Small intestine (tissue), 7 donors: ENCODE data around the gene EIF4G1. TPM values are rescaled to one million over a fixed set of nuclear protein-coding genes. Genes with fewer than 3 reads are reported as not detected.

Experiments
- DNase-seq, 2 donors: peaks; one replicate each; pipeline versions ENCODE4 v3.0.0 to v3.0.0-alpha.2; 2013
- FAIRE-seq: peaks from 2 replicates; lab custom pipeline; 2012; peaks lifted over from hg19 to GRCh38; lab: Jason Lieb, UNC
- H3K27ac ChIP-seq, 3 donors: one replicate each; pipeline ENCODE4 v1.5.1; 2013; ENCODE audit warnings: low read length in 2 of 3, mild to moderate bottlenecking in 2 of 3, control low read depth in 1 of 3, inconsistent platforms in 1 of 3, low read depth in 1 of 3, moderate library complexity in 1 of 3
- H3K27me3 ChIP-seq, 3 donors: one replicate each; pipeline ENCODE4 v1.6.1; 2013; ENCODE audit warnings: low read length in 3 of 3, inconsistent platforms in 1 of 3; ENCODE audit not compliant: control insufficient read depth in 3 of 3, insufficient read depth in 3 of 3
- H3K36me3 ChIP-seq, 3 donors: one replicate each; pipeline ENCODE4 v1.6.1; 2013; ENCODE audit warnings: low read length in 3 of 3, inconsistent platforms in 1 of 3, low read depth in 1 of 3, mild to moderate bottlenecking in 1 of 3, moderate library complexity in 1 of 3; ENCODE audit not compliant: control insufficient read depth in 3 of 3, insufficient read depth in 2 of 3
- H3K4me1 ChIP-seq, 3 donors: one replicate each; pipeline ENCODE4 v1.6.1; 2013; ENCODE audit warnings: low read length in 2 of 3, inconsistent platforms in 1 of 3, low read depth in 1 of 3, mild to moderate bottlenecking in 1 of 3, moderate library complexity in 1 of 3; ENCODE audit not compliant: control insufficient read depth in 3 of 3, insufficient read depth in 2 of 3
- H3K4me3 ChIP-seq, 3 donors: one replicate each; pipeline ENCODE4 v1.5.1; 2013; ENCODE audit warnings: low read length in 3 of 3, control low read depth in 1 of 3, inconsistent platforms in 1 of 3, low read depth in 1 of 3, mild to moderate bottlenecking in 1 of 3, moderate library complexity in 1 of 3
- H3K9me3 ChIP-seq, 2 donors: one replicate each; pipeline ENCODE4 v1.6.1; 2013; ENCODE audit warnings: low read depth in 1 of 2, low read length in 1 of 2; ENCODE audit not compliant: control insufficient read depth in 2 of 2, insufficient read depth in 1 of 2
- WGBS, 3 donors: extraction: QIAGEN DNeasy Blood & Tissue Kit; methylation state at CpG; one replicate each; pipeline ENCODE4 v1.1.7; 2013; 5-methylcytosine and 5-hydroxymethylcytosine counted together
- polyA plus RNA-seq, 4 donors: library from polyadenylated mRNA; stranded (reverse) in 3 of 4; unstranded in 1 of 4; fragments of 200-250 nt in 3 of 4; fragments of 120-200 nt in 1 of 4; gene quantifications; one replicate each; pipeline versions ENCODE4 v1.2.1 to v1.2.3, GENCODE V29; 2013
- donor health status: healthy with polysubstance abuse.
- donor health status: control.
- donor health status: control.
- donor health status: Bipolar disorder and iron deficiency.
- donor health status: healthy.

EIF4G1 gene
- polyA plus RNA-seq, 4 donors = 115 to 220 (median 155) TPM

DNA sequence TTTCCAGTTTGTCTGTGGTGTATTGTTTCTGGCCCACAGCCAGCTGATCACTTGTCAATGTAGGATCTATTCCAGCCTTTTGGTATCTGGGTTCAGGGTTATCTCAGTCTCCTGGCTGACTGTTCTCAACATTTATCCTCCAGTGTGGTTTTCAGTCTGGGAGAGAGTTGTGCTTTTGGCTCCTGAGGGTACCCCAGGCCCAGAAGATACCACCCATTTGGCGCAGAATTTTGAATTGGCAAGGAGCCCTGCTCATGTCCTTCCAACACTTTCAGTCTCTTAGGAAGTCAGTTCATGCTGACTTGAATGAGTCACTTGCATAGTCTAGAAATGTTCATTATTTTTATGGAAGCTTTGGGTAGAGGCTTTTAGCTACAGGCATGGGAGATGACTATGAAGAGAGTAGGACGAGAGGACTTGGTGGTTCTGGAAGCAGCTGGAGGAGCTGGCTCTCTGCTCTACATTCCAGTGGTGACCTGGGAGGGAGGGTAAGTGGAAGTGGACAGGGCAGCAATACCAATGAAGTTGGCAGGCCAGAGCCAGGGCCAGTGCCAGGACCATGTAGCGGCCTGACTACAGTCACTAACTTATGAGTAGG lies 54.3 kb downstream of the EIF4G1 start:
- Histone ChIP-seq H3K4me1 (peaks cover 0 to 34% (median 8%) of the 10 kb centered on the region in 3 donors), H3K27me3 (no peaks in the 10 kb centered on the region), H3K27ac (no peak overlapping the region), H3K9me3 (no peaks in the 10 kb centered on the region), H3K36me3 (peaks cover 5 to 36% (median 12%) of the 10 kb centered on the region in 3 donors), H3K4me3 (no peak overlapping the region)
- DNase-seq (no peak), FAIRE-seq (no peak)
- 77 to 91% (median 86%) methylated on average over 3 of the region's 3 CpGs for WGBS, 3 donors

DNA sequence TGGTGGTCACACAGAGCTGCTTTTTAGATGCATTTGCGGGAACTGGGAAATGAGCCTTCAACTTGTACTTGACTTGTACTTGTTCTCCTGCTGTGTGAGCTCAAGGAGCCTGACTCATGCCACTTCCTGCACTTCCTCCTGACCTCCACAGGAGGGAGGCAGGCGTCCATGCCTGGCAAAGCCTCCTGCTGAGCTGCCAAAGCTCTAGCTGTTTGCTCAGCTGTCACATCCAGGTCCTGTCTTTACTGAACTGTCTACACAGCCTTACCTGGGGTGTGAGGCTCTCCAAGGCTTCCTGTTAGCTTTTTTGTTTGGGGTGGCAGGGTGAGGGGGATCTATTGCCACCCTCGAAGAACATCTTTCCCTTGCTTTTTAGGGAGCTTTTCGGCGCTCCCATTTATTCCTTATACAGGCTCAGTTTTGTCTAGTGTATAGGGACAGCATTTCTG lies 57.2 kb downstream of the EIF4G1 start:
- DNase-seq = peak; percentile 87 to 90
- peaks cover 0 to 14% (median 2%) of the 10 kb centered on the region in 3 donors for H3K4me1 ChIP-seq
- FAIRE-seq = no peak
- H3K36me3 ChIP-seq = peaks cover 5 to 19% (median 8%) of the 10 kb centered on the region in 3 donors
- no peak overlapping the region for H3K4me3 ChIP-seq
- peaks cover 0 to 2% (median 0%) of the 10 kb centered on the region in 3 donors for H3K27me3 ChIP-seq
- WGBS, 3 donors = 34 to 47% (median 34%) methylated on average over 5 of the region's 5 CpGs
- no peak overlapping the region for H3K27ac ChIP-seq
- no peaks in the 10 kb centered on the region for H3K9me3 ChIP-seq

DNA sequence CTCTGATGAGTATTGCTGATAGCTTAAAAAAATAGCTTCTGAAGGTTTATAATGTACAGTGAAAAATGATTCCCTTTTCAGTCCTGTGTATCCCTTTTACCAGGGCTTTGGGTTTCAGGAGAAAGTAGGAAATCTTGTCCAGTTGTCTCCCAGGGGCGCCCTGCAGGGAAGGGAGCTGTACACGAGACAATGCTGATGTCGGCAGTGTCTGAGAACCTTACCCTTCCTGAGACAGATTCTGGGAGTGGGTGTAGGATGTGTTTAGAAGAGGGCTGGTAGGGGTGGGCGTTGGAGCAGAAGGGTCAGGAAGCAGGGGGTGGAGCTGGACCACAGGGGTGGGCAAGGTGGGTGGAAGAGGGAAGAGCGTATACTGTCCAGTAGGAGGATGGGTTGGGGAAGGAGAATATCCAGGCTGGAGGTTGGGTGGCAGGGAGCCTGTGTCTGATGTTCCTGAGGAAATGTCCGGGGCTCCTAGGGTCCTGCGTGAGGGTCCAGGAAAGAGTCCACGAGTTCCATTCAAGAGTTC lies 58.0 kb downstream of the EIF4G1 start:
- Histone ChIP-seq H3K4me1 (peaks cover 0 to 10% (median 2%) of the 10 kb centered on the region in 3 donors), H3K27me3 (peaks cover 0 to 2% (median under 1%) of the 10 kb centered on the region in 3 donors)
- 76 to 81% (median 78%) methylated on average over 8 of the region's 8 CpGs for WGBS, 3 donors

DNA sequence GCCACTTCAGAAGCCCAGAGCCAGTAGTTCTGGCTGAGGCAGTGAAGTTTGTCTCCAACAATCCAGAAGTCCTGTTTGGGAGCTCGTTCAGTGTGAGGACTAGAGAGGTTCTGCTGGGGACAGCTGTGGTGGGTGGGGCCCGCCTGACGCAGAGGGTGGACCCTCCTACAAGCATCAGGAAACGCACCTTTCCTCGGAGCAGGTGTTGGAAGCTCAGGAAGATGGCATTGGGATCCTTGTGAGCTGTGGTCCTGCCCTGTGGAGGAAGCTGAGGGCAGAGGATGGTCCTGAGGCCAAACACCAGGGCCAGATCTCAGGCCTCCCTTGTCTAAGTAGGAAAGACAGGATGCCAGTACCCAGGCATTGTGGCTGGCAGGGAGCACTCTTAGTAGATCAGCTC lies 58.5 kb downstream of the EIF4G1 start:
- 23 to 69% (median 43%) methylated on average over 5 of the region's 5 CpGs for WGBS, 3 donors
- peaks cover 3 to 12% (median 5%) of the 10 kb centered on the region in 3 donors for H3K36me3 ChIP-seq
- no peak for DNase-seq
- H3K4me1 ChIP-seq = peaks cover 0 to 12% (median 2%) of the 10 kb centered on the region in 3 donors
- H3K9me3 ChIP-seq = no peaks in the 10 kb centered on the region
- FAIRE-seq = no peak
- H3K27ac ChIP-seq = no peak overlapping the region
- peaks cover under 1 to 6% (median 2%) of the 10 kb centered on the region in 3 donors for H3K27me3 ChIP-seq
- H3K4me3 ChIP-seq = no peak overlapping the region

More for the DNA sequence above, 58.0 kb downstream of the EIF4G1 start:
- Histone ChIP-seq H3K9me3 (no peaks in the 10 kb centered on the region), H3K4me3 (no peak overlapping the region), H3K36me3 (peaks cover 3 to 16% (median 5%) of the 10 kb centered on the region in 3 donors), H3K27ac (no peak overlapping the region)
- DNase-seq (no peak), FAIRE-seq (no peak)

DNA sequence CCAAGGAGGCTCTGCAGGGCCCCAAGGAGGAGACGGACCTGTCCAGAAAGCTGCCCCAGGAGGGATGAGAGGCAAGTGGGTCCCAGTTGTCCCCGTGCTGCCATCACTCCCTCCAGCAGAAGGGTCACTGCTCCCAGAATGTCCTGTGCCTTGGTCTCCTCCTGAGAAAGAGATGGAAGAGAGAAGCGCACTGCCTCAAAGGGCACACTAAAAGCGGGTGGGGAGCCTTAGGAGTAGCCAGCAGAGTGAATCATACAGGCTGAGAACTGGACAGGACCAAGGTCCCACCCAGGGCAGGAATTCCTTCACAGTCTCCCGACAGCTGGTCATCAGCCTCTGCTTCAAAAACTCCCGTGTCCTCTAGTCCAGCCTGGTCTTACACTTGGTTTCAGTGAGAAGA lies 59.0 kb downstream of the EIF4G1 start:
- Histone ChIP-seq H3K36me3 (peaks cover 2 to 8% (median 3%) of the 10 kb centered on the region in 3 donors), H3K4me3 (no peak overlapping the region), H3K4me1 (peaks cover 0 to 16% (median 2%) of the 10 kb centered on the region in 3 donors), H3K9me3 (no peaks in the 10 kb centered on the region), H3K27me3 (peaks cover 5 to 10% (median 6%) of the 10 kb centered on the region in 3 donors), H3K27ac (no peak overlapping the region)
- WGBS, 3 donors = 68 to 77% (median 70%) methylated on average over 6 of the region's 6 CpGs
- DNase-seq = no peak
- no peak for FAIRE-seq

DNA sequence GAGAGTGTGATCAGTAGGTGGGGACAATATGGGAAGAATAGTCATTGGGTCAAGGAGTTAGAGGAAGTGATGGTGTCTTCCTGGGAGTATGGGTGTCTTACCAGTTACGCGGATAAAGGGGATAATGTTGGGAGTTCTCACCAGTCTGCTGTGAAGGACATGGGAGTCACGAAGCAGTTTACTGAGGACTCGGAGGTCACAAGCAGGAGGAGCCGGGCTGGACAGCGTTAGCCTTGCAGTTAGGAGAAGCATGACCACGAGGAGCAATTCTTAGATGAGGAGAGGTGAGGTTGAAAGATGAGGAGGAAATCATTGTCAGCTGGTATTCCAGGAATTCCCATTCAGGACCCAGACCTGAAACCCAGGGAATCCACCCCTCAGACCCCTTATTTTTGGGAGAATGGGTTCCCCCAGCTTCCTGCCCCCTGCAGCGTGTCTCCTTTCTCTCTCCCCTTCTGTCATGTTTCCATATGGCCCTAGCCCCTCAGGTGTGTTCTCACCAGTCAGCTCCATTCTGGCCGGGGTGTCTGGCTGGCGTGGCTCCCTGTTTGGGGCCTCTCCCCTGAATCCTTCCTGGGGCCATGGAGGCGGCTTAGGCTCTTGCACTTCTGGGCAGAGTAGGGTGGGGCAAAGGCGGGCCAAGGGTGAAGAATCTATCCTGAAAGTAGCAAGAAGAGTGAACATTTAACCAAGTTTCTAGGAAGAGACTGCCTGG lies 61.5 kb downstream of the EIF4G1 start:
- H3K9me3 ChIP-seq = no peaks in the 10 kb centered on the region
- FAIRE-seq = no peak
- H3K4me3 ChIP-seq = no peak overlapping the region
- no peaks in the 10 kb centered on the region for H3K36me3 ChIP-seq
- H3K27me3 ChIP-seq = peaks cover 9 to 26% (median 13%) of the 10 kb centered on the region in 3 donors
- no peak overlapping the region for H3K27ac ChIP-seq
- DNase-seq = no peak
- 77 to 84% (median 81%) methylated on average over 12 of the region's 12 CpGs for WGBS, 3 donors
- peaks cover 0 to 17% (median 2%) of the 10 kb centered on the region in 3 donors for H3K4me1 ChIP-seq

DNA sequence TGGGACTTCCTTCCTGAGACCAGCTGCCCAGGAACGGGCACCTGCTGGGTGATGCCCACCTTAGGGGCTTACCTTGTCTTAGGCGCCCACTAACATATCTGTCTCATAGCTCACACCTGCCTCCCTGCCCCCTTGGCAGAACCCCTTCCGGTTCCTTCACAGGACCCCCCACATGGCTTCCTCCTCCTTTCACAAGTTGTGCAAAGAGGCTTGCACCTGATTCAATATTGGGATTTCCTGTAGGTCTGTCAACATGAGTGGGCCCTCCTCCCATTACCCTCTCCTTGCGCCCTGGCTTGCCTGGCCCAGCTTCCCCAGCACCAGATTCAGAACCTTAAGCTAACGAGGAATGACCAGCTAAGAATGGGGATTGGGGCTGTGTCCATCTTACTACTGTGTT lies 63.0 kb downstream of the EIF4G1 start:
- no peak overlapping the region for H3K4me3 ChIP-seq
- peaks cover 0 to 16% (median 0%) of the 10 kb centered on the region in 3 donors for H3K4me1 ChIP-seq

DNA sequence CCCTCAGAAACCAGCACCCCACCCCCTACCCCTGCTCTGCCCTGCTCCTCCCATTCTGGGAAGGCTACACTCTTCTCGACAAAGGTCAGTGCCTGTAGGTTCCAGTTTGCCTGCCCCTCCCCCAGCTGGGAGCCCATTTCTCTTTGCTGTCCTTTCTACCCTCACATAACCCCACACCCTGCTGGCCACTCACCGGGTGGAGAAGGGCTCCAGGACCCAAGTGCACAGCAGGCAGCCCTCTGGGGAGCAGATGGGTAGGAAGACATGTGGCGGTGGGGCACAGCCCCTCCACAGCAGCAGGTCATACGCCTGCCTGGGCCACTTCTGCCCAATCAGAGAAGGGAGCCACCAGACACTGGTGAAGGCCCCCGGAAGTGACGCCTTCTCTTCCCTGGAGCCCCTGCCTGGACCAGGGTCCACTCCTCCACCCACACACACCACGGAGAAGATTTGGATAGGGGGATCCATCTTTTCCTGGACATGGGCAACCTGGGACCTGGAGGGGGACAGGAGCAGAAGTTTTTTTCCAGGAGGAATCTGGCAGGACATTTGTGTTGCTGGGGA lies 63.6 kb downstream of the EIF4G1 start, which contains the start of gene THPO:
THPO (minus strand) TSS at position 326 of the 564 bp plus-strand sequence. CDS start 1,948 bp downstream, outside the sequence.
- peak in 1 of 2 donors; percentile 47 for DNase-seq

More for the DNA sequence above, 63.0 kb downstream of the EIF4G1 start:
- Histone ChIP-seq H3K27ac (no peak overlapping the region), H3K27me3 (peaks cover 14 to 40% (median 15%) of the 10 kb centered on the region in 3 donors), H3K9me3 (no peaks in the 10 kb centered on the region), H3K36me3 (no peaks in the 10 kb centered on the region)
- WGBS, 3 donors = 71 to 80% (median 73%) methylated on average over 5 of the region's 5 CpGs
- no peak for FAIRE-seq
- no peak for DNase-seq

More for the DNA sequence above, 63.6 kb downstream of the EIF4G1 start, which contains the start of gene THPO:
- H3K36me3 ChIP-seq = no peaks in the 10 kb centered on the region
- peaks cover 0 to 16% (median 0%) of the 10 kb centered on the region in 3 donors for H3K4me1 ChIP-seq
- H3K4me3 ChIP-seq = no peak within 1 kb of the TSS
- H3K9me3 ChIP-seq = no peaks in the 10 kb centered on the region
- H3K27me3 ChIP-seq = peaks cover 17 to 46% (median 17%) of the 10 kb centered on the region in 3 donors
- no peak for FAIRE-seq
- H3K27ac ChIP-seq = peak within 1 kb of the TSS in 1 of 3 donors; percentile 67
- 59 to 66% (median 59%) methylated on average over 7 of the region's 7 CpGs for WGBS, 3 donors
